Peyer's patch (tissue), 4 donors: Measurements from ENCODE around the gene ANKRD44.

ENCODE experiments used
- CTCF ChIP-seq, 6 experiments: fragments of 450-650 bp in 4 of 6; fragments of 200-600 bp in 2 of 6; sonication (generic) in 1 of 6; IDR thresholded peaks; one replicate each; pipeline ENCODE4 v1.5.1; 2017 to 2019; ENCODE audit warnings: antibody characterized with exemption in 6 of 6, mild to moderate bottlenecking in 3 of 6, moderate library complexity in 1 of 6
- POLR2A ChIP-seq, 2 donors: fragments of 450-650 bp; IDR thresholded peaks; one replicate each; pipeline ENCODE4 v1.5.1; 2017; ENCODE audit warnings: antibody characterized with exemption in 2 of 2, mild to moderate bottlenecking in 2 of 2, moderate library complexity in 2 of 2

GRCh38 chr2:197126630-197127352 lies 183.8 kb downstream of the ANKRD44 start:
- no peak for TF ChIP-seq CTCF (IDR thresholded peaks at IDR 0.05)
- no peak for TF ChIP-seq POLR2A (IDR thresholded peaks at IDR 0.05)
